ENCODE measurements around the gene SPESP1. TPM values are rescaled to one million over a fixed set of nuclear protein-coding genes. Genes with fewer than 3 reads are reported as not detected.

SPESP1 gene
- total RNA-seq, 4 donors from 2014 or later, result 1.3 to 3.6 (median 1.6) TPM

GRCh38 chr15:68987676-68988075 is 57.4 kb downstream of the SPESP1 start:
- Histone ChIP-seq H3K27me3 (no peaks in the 10 kb centered on the region), H3K27ac (no peak overlapping the region), H3K9me3 (no peaks in the 10 kb centered on the region), H3K4me1 (no peaks in the 10 kb centered on the region), H3K4me3 (no peak overlapping the region), H3K36me3 (no peaks in the 10 kb centered on the region)
- in situ Hi-C loops (cut with MboI; ENCODE audit: low sequenced_read_pairs in 4 of 4) (no loop called here), intact Hi-C loops (cut with DNase I; ENCODE audit: low total_unique reads) (no loop called here)
- no peak for DNase-seq
- ATAC-seq, result no peak
- TF ChIP-seq POLR2A (IDR thresholded peaks at IDR 0.05) (no peak), CTCF (IDR thresholded peaks at IDR 0.05 in 4 of 5, conservative IDR thresholded peaks at IDR 0.05 in 1 of 5) (no peak)

- Histone ChIP-seq H3K27ac (no peak overlapping the region), H3K27me3 (no peaks in the 10 kb centered on the region), H3K4me3 (no peak overlapping the region), H3K9me3 (no peaks in the 10 kb centered on the region), H3K36me3 (no peaks in the 10 kb centered on the region), H3K4me1 (peaks cover 0 to 7% of the 10 kb centered on the region in 2 donors)
- in situ Hi-C loops (cut with MboI; ENCODE audit: low sequenced_read_pairs in 4 of 4) (no loop called here), intact Hi-C loops (cut with DNase I; ENCODE audit: low total_unique reads) (no loop called here)
- no peak for DNase-seq
- TF ChIP-seq CTCF (IDR thresholded peaks at IDR 0.05 in 4 of 5, conservative IDR thresholded peaks at IDR 0.05 in 1 of 5), result no peak
- TF ChIP-seq POLR2A (IDR thresholded peaks at IDR 0.05), result no peak
- no peak for ATAC-seq
These were observed 59.4 kb downstream of the SPESP1 start for GRCh38 chr15:68989541-68990230.

GRCh38 chr15:68990231-68990991 is 60.1 kb downstream of the SPESP1 start:
- no peaks in the 10 kb centered on the region for H3K36me3 ChIP-seq
- TF ChIP-seq POLR2A (IDR thresholded peaks at IDR 0.05) (no peak), CTCF (IDR thresholded peaks at IDR 0.05 in 4 of 5, conservative IDR thresholded peaks at IDR 0.05 in 1 of 5) (no peak)
- H3K4me1 ChIP-seq, result peaks cover 0 to 12% of the 10 kb centered on the region in 2 donors
- no peak for DNase-seq
- no peak for ATAC-seq
- no peaks in the 10 kb centered on the region for H3K27me3 ChIP-seq
- H3K27ac ChIP-seq, result no peak overlapping the region
- in situ Hi-C loops (cut with MboI; ENCODE audit: low sequenced_read_pairs in 4 of 4) (no loop called here), intact Hi-C loops (cut with DNase I; ENCODE audit: low total_unique reads) (no loop called here)
- no peak overlapping the region for H3K4me3 ChIP-seq
- no peaks in the 10 kb centered on the region for H3K9me3 ChIP-seq

GRCh38 chr15:68990992-68991500 is 60.7 kb downstream of the SPESP1 start:
- in situ Hi-C loops (cut with MboI; ENCODE audit: low sequenced_read_pairs in 4 of 4), result no loop called here
- DNase-seq, result no peak
- no peak overlapping the region for H3K4me3 ChIP-seq
- no peaks in the 10 kb centered on the region for H3K27me3 ChIP-seq
- TF ChIP-seq POLR2A (IDR thresholded peaks at IDR 0.05) (no peak), CTCF (IDR thresholded peaks at IDR 0.05 in 4 of 5, conservative IDR thresholded peaks at IDR 0.05 in 1 of 5) (no peak)
- ATAC-seq, result no peak
- peaks cover 0 to 15% of the 10 kb centered on the region in 2 donors for H3K4me1 ChIP-seq
- intact Hi-C loops (cut with DNase I; ENCODE audit: low total_unique reads), result no loop called here
- H3K36me3 ChIP-seq, result no peaks in the 10 kb centered on the region
- H3K27ac ChIP-seq, result no peak overlapping the region
- H3K9me3 ChIP-seq, result no peaks in the 10 kb centered on the region

All from gastrocnemius medialis (tissue), 4 donors.